T-helper 1 cell treated with Interleukin-12 subunit alpha and Interleukin-12 subunit beta and Interleukin-4 antibody, amounts not matched to agents 30 μg/mL and 1 μg/mL, for 36 hours (primary cell): ENCODE data around the gene IPP.
A peak's percentile ranks its signal among the peaks of the same experiment; 100 is the strongest.
"Not testable (repeated sequence)": the region's sequence is repeated elsewhere in the genome, so short reads cannot be mapped to it uniquely, and the experiment has no call there.

Source experiments
- H3K27ac Mint-ChIP-seq: one replicate; pipeline ENCODE4 v1.8.0; 2021; ENCODE audit warnings: mild to moderate bottlenecking, mixed read lengths
- H3K27me3 Mint-ChIP-seq: one replicate; pipeline ENCODE4 v1.8.0; 2021; ENCODE audit warnings: low read depth, mixed read lengths
- H3K36me3 Mint-ChIP-seq: one replicate; pipeline ENCODE4 v1.8.0; 2021; ENCODE audit warnings: low read depth, mixed read lengths
- H3K4me1 Mint-ChIP-seq: one replicate; pipeline ENCODE4 v1.8.0; 2021; ENCODE audit warnings: low read depth, mixed read lengths
- H3K4me3 Mint-ChIP-seq: one replicate; pipeline ENCODE4 v1.8.0; 2021; ENCODE audit warnings: mild to moderate bottlenecking, moderate library complexity, mixed read lengths
- H3K9me3 Mint-ChIP-seq: one replicate; pipeline ENCODE4 v1.8.0; 2021; ENCODE audit warnings: mixed read lengths

Gene IPP

DNA sequence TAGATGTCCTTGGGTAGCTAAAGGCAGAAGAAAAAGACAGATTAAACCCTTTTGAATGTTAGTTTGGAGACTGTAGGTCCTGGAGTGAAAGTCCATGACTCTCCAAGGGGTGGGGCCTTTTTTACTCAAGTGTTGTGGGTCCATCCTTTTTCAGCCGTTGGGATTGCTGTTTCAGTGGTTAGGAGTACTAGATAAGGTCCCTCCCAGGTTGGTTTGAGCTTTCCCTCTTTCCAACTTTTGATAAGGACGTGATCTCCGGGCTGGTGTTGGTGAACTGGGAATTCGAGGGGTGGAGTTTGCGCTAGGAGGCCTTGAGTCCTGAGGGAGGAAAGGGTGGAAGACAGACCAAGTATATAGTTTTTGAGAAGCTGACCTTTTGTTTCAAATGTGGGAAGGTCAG, 5.2 kb upstream of the IPP start:
- Mint-ChIP-seq H3K27ac (no peak overlapping the region), H3K9me3 (peaks cover 20% of the 10 kb centered on the region), H3K4me1 (peaks cover 1% of the 10 kb centered on the region), H3K4me3 (no peak overlapping the region), H3K27me3 (peaks cover 12% of the 10 kb centered on the region), H3K36me3 (no peaks in the 10 kb centered on the region)

DNA sequence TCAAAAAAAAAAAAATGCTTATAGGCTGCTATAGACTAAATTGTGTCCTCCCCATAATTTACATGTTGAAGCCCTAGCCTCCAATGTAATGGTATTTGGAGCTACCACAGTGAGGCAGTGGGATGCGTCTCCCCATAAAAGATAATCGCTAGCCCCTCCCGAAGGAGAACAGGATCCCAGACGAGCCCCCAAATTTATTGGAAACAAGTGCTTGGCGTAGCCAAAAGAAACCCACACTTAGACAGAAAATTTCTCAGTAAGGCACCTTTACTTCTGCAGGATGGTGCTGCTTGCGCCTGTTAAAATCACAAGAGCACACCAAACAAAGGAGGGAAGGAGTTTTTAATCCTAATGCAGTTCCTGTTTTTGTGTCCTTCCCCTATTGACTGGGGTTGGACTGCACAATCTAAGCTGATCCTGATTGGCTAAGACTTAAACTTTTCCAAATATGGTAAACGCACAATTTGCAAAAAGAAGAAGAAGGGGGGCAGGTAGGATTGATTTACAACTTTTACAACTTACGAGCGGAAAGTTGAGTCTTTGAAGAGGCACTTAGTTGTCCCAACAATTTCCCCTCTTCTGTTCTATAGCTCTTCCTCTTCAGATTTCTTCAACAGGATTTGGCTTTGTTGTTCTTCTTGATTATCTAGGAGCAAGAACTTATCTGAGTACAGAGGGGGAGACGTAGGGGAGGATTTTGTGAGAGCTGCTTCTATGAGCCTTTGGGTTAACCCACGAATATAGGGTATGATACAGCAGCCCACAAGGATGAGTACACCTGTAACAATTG, 3.0 kb upstream of the IPP start:
- H3K27ac Mint-ChIP-seq: no peak overlapping the region
- peaks cover 20% of the 10 kb centered on the region for H3K9me3 Mint-ChIP-seq
- H3K4me1 Mint-ChIP-seq: peaks cover 7% of the 10 kb centered on the region
- no peaks in the 10 kb centered on the region for H3K36me3 Mint-ChIP-seq
- H3K4me3 Mint-ChIP-seq: no peak overlapping the region
- peaks cover 4% of the 10 kb centered on the region for H3K27me3 Mint-ChIP-seq

DNA sequence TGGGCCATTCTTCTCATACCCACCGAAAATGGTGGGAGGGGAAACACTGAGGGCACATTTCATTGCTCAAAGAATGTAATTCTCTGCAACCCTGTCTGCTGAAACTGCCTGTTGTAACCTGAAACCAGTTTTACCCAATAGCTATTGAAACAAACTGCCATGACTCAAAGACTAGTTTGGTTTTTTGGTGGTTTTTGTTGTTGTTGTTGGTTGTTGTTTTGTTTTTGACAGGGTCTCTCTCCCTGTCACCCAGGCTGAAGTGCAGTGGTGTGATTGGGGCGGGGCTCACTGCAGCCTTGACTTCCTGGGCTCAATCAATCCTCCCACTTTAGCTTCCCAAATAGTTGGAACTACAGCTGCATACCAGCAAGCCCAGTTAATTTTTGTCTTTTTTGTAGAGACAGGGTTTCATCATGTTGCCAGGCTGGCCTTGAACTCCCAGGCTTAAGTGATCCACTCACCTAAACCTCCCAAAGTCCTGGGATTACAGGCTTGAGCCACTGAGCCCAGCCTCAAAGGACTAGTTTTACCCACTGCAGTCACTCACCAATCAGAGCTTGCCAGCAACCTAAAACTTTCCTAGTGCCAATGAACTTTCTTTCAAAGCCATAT, 2.1 kb upstream of the IPP start:
- Mint-ChIP-seq H3K27me3 (no peaks in the 10 kb centered on the region), H3K4me3 (no peak overlapping the region), H3K4me1 (peaks cover 9% of the 10 kb centered on the region), H3K36me3 (no peaks in the 10 kb centered on the region), H3K27ac (no peak overlapping the region), H3K9me3 (peaks cover 20% of the 10 kb centered on the region)

DNA sequence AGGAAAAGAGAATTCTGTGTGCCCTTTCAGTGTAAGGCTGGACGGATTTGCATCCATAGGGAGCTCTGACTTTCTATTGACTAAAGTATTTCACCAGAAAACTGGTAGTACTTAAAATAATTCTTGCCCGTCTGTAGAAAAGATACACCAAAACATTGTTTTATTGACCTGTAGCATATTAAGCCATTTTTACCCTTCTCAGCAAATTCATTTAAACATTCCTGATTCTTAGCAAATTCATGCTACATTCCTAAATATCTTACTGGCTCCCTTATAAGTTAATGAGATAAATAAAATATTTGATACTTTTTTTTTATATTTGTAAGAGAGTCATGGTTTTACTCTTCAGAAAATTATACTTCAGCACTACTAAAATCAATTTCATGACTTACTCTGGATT, 1.6 kb upstream of the IPP start:
- peaks cover 9% of the 10 kb centered on the region for H3K4me1 Mint-ChIP-seq
- no peaks in the 10 kb centered on the region for H3K36me3 Mint-ChIP-seq
- peaks cover 20% of the 10 kb centered on the region for H3K9me3 Mint-ChIP-seq
- H3K27ac Mint-ChIP-seq: peak overlapping the region; percentile 8
- H3K4me3 Mint-ChIP-seq: peak overlapping the region; percentile 53
- H3K27me3 Mint-ChIP-seq: no peaks in the 10 kb centered on the region

DNA sequence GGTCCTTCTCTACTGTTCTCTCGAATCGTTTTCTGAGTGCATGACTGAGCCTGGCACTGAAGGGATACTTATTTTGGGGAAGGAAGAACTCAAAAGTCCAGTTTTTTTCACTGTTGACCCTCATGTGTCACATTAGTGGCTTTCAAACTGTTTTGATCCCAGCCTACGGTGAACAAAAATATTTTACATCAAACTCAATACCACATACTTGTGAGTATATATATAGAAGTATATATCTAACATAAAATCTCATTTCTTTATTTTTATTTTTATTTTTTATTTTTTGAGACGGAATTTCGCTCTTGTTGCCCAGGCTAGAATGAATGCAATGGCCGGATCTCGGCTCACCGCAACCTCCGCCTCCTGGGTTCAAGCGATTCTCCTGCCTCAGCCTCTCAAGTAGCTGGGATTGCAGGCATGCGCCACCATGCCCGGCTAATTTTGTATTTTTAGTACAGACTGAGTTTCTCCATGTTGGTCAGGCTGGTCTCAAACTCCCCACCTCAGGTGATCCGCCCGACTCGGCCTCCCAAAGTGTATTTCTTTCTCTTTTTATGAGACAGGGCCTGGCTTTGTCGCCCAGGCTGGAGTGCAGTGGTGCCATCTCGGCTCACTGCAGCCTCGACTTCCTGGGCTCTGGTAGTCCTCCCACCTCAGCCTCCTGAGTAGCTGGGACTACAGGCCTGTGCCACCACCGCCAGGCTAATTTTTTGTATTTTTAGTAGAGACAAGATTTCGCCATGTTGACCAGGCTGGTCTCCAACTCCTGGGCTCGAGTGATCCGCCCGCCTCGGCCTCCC, 786 bp upstream of the IPP start:
- Mint-ChIP-seq H3K9me3 (peaks cover 20% of the 10 kb centered on the region), H3K4me3 (peak overlapping the region; percentile 98), H3K27ac (peak overlapping the region; percentile 98)
- H3K36me3 Mint-ChIP-seq, H3K27me3 Mint-ChIP-seq, H3K4me1 Mint-ChIP-seq: not testable (repeated sequence)

DNA sequence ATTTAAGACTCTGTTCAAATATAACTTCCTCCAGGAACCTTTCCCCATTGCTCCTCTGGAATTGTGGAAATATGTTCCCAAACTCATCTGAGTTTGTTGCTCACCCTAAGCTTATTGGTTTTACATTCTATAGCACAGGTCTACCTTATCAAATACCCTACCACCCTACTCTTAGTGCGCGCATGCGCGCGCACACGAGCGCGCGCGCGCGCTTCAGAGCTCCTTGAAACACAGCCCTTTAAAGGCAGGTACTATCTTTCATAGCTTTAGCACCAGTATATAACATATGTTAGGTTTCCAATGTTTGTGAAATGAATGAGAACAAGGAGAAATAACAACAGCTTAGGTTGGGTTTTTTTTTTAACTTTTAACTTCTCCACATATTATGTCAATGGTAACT, 3.5 kb downstream of the IPP start:
- H3K27me3 Mint-ChIP-seq: no peaks in the 10 kb centered on the region
- peaks cover 5% of the 10 kb centered on the region for H3K36me3 Mint-ChIP-seq
- H3K4me1 Mint-ChIP-seq: peaks cover 8% of the 10 kb centered on the region
- H3K9me3 Mint-ChIP-seq: no peaks in the 10 kb centered on the region
- no peak overlapping the region for H3K4me3 Mint-ChIP-seq
- no peak overlapping the region for H3K27ac Mint-ChIP-seq

DNA sequence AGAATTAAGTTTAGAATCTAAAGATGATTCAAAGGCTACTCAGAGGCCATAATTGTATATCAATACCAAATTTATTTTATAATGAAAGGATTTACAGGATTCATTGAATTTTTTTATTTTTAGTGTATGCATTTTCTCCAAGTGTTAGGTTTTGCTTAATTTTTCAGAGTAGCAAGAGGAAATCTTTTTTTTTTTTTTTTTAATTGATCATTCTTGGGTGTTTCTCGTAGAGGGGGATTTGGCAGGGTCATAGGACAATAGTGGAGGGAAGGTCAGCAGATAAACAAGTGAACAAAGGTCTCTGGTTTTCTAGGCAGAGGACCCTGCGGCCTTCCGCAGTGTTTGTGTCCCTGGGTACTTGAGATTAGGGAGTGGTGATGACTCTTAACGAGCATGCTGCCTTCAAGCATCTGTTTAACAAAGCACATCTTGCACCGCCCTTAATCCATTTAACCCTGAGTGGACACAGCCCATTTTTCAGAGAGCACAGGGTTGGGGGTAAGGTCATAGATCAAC, 10.8 kb downstream of the IPP start:
- peaks cover 12% of the 10 kb centered on the region for H3K36me3 Mint-ChIP-seq
- H3K27me3 Mint-ChIP-seq, H3K4me3 Mint-ChIP-seq, H3K9me3 Mint-ChIP-seq, H3K27ac Mint-ChIP-seq, H3K4me1 Mint-ChIP-seq: not testable (repeated sequence)

DNA sequence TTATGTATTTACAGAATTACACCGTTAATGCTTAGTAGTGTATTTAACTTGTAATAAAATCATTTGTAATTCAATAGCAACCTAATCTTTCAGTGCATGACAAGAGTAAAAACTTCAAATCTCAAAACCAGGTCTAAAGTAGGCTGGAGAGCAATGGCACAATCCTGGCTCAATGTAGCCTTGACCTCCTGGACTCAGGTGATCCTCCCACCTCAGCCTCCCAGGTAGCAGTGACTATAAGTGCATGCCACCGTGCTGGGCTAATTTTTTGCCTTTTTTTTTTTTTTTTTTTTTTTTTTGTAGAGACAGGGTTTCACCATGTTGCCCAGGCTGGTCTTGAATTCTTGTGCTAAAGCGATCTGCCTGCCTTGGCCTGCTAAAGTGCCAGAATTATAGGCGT, 11.3 kb downstream of the IPP start:
- no peaks in the 10 kb centered on the region for H3K27me3 Mint-ChIP-seq
- no peak overlapping the region for H3K27ac Mint-ChIP-seq
- H3K4me3 Mint-ChIP-seq: no peak overlapping the region
- peaks cover 11% of the 10 kb centered on the region for H3K36me3 Mint-ChIP-seq
- H3K9me3 Mint-ChIP-seq: no peaks in the 10 kb centered on the region
- peaks cover 3% of the 10 kb centered on the region for H3K4me1 Mint-ChIP-seq

DNA sequence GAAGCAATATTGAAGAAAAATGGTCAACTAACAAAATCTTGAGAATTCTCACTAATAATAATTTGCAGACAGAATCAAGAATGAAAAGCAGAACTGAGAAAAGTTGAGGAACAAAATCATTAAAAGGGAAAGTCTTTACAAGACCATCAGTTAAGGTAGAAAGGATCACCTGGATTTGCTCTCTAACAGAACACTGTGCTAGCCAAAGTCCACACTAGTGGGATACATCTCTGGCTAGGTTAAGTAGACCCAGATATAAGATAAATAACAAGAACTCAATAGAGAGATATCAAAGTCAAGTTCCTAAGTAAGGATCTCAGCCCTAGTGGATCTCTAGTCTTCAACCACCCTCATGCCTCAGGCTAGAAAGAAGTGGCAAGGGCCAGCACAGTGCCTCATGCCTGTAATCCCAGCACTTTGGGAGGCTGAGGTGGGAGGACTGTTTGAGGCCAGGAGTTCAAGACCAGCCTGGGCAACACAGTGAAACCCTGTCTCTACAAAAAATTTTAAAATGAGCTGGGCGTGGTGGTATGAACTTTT, 19.6 kb downstream of the IPP start:
- peaks cover 2% of the 10 kb centered on the region for H3K36me3 Mint-ChIP-seq
- H3K27me3 Mint-ChIP-seq: no peaks in the 10 kb centered on the region
- H3K27ac Mint-ChIP-seq: no peak overlapping the region
- H3K4me3 Mint-ChIP-seq: no peak overlapping the region
- H3K4me1 Mint-ChIP-seq: no peaks in the 10 kb centered on the region
- H3K9me3 Mint-ChIP-seq: no peaks in the 10 kb centered on the region

DNA sequence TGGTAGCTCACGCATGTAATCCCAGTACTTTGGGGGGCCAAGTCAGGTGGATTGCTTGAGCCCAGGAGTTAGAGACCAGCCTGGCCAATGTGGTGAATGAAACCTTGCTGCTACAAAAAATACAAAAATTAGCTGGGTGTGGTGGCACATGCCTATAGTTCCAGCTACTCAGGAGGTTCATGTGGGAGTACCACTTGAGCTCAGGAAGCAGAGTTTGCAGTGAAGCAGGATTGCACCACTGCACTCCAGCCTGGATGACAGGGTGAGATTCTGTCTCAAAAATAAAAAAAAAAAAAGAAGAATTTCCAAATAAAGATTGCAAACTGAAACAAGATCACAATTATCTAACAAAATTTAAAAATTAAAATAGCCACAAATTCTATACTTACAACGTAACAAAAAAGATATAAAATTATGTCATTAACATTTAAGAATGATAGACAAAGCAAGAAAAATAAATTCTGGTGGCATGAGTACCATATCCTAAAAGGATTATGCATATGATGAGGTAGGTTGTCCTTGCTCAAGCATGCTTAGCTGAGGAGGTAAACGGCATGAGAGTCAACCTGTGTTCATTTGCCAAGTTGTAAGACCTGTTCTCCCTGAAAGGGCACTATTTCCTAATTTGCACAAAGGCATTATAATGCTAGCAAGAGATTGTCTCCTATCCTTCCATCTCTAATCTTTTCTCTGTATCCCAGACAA, 20.2 kb downstream of the IPP start:
- H3K27me3 Mint-ChIP-seq: no peaks in the 10 kb centered on the region
- no peaks in the 10 kb centered on the region for H3K9me3 Mint-ChIP-seq
- H3K36me3 Mint-ChIP-seq: peaks cover 2% of the 10 kb centered on the region
- H3K27ac Mint-ChIP-seq: no peak overlapping the region
- no peak overlapping the region for H3K4me3 Mint-ChIP-seq
- H3K4me1 Mint-ChIP-seq: no peaks in the 10 kb centered on the region

DNA sequence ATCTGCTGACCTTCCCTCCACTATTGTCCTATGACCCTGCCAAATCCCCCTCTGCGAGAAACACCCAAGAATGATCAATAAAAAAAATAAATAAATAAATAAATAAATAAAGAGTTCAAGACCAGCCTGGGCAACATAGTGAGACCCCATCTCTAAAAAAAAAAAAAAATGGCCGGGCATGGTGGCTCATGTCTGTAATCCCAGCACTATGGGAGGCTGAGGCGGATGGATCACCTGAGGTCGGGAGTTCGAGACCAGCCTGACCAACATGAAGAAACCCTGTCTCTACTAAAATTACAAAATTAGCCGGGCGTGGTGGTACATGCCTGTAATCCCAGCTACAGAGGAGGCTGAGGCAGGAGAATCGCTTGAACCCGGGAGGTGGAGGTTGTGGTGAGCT, 24.4 kb downstream of the IPP start:
- H3K27ac Mint-ChIP-seq, H3K27me3 Mint-ChIP-seq, H3K4me3 Mint-ChIP-seq, H3K36me3 Mint-ChIP-seq, H3K9me3 Mint-ChIP-seq, H3K4me1 Mint-ChIP-seq: not testable (repeated sequence)

DNA sequence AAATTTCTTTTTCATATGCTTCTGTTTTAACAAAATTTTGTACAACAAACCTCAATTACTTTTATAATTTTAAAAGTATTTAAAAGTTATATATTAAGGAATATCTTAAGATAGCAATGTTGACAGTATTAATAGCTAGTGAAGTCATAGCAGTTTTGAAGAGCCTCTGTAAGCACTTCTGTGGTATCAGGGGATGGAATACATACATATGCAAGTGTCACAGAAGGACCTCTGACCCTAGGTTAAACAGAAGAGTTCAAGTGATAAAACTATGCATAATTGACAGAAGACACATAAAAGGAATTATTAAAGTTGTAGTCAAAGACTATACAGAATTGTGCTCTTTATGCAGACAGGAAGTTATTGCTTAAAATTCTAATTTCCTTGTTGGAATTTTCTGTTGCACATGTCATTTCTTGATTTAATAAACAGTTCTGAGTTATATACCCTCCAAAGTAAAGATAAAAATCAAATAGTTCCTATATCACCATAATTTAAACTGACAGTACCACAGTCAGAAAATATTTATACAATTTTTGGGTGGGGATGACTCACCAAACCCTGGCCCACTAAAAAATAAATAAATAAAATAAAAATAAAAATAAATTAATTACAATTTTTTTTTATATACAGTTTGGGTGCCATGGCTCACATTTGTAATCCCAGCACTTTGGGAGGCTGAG, 27.1 kb downstream of the IPP start:
- H3K27ac Mint-ChIP-seq: no peak overlapping the region
- no peak overlapping the region for H3K4me3 Mint-ChIP-seq
- no peaks in the 10 kb centered on the region for H3K36me3 Mint-ChIP-seq
- H3K9me3 Mint-ChIP-seq: no peaks in the 10 kb centered on the region
- no peaks in the 10 kb centered on the region for H3K4me1 Mint-ChIP-seq
- no peaks in the 10 kb centered on the region for H3K27me3 Mint-ChIP-seq

DNA sequence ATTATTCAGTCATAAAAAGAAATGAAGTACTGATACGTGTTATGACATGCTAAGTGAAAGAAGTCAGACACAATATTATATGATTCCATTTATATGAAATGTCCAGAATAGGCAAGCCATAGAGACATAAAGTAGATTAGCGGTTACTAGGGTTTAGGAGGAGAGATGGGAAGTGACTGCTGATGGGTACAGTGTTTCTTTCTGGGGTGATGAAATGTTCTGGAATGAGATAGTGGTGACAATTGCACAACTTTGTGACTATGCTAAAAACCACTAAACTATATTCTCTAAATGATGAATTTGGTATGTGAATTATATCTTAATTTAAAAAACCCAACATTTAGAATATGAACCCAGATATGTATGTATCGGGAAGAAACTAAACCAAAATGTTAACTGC, 27.6 kb downstream of the IPP start:
- H3K9me3 Mint-ChIP-seq: no peaks in the 10 kb centered on the region
- no peaks in the 10 kb centered on the region for H3K36me3 Mint-ChIP-seq
- no peaks in the 10 kb centered on the region for H3K27me3 Mint-ChIP-seq
- no peaks in the 10 kb centered on the region for H3K4me1 Mint-ChIP-seq
- H3K4me3 Mint-ChIP-seq: no peak overlapping the region
- no peak overlapping the region for H3K27ac Mint-ChIP-seq

DNA sequence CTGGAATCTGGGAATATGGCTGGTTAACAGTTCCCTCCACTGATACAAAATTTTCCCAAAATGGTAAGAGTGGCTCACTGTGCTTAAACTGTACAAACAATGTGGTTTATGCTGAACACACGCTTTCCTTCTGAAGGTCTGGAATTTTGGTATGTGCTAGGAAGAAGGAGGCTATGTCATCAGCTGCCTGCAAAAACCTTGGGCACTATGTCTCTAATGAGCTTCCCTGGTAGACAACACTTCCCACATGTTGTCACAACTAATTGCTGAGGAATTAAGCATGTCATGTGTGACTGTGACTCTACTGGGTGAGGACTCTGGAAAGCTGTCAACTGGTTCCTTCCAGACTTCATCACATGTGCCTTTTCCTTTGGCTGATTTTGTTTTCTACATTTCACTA, 29.2 kb downstream of the IPP start:
- H3K27me3 Mint-ChIP-seq: no peaks in the 10 kb centered on the region
- H3K4me3 Mint-ChIP-seq: no peak overlapping the region
- H3K27ac Mint-ChIP-seq: no peak overlapping the region
- H3K9me3 Mint-ChIP-seq: no peaks in the 10 kb centered on the region
- H3K36me3 Mint-ChIP-seq: no peaks in the 10 kb centered on the region
- no peaks in the 10 kb centered on the region for H3K4me1 Mint-ChIP-seq
